Measurements from ENCODE around the gene NAXE. TPM values are rescaled to one million over a fixed set of nuclear protein-coding genes. Genes with fewer than 3 reads are reported as not detected.

NAXE gene
- polyA plus RNA-seq, 1 donor from 2014 or later: 95.7 TPM

- no peaks in the 10 kb centered on the region for H3K36me3 ChIP-seq (ENCODE audit: insufficient read depth, low read length)
- no peak overlapping the region for H3K9ac ChIP-seq (ENCODE audit: low read length)
- no peak overlapping the region for H3K4me3 ChIP-seq (ENCODE audit: low read length)
- no peaks in the 10 kb centered on the region for H3K27me3 ChIP-seq (ENCODE audit: insufficient read depth, low read depth, low read length)
- H4K20me1 ChIP-seq (ENCODE audit: insufficient read depth): no peaks in the 10 kb centered on the region
- no peak for TF ChIP-seq TAF1 (IDR thresholded peaks at IDR 0.05; ENCODE audit: low read depth)
- TF ChIP-seq POLR2AphosphoS5 (IDR thresholded peaks at IDR 0.05): no peak
- TF ChIP-seq EZH2 (IDR thresholded peaks at IDR 0.05; ENCODE audit: borderline replicate concordance, insufficient read depth, low read length, poor library complexity, severe bottlenecking): no peak
- TF ChIP-seq CTCF (IDR thresholded peaks at IDR 0.05; ENCODE audit: poor library complexity, severe bottlenecking): no peak
- no peak for TF ChIP-seq EP300 (conservative IDR thresholded peaks at IDR 0.05; ENCODE audit: poor library complexity, severe bottlenecking)
- TF ChIP-seq MXI1 (conservative IDR thresholded peaks at IDR 0.05; ENCODE audit: poor library complexity, severe bottlenecking): no peak
- TF ChIP-seq RAD21 (conservative IDR thresholded peaks at IDR 0.05): no peak
- TF ChIP-seq REST (IDR thresholded peaks at IDR 0.05; ENCODE audit: borderline replicate concordance): no peak
- no peaks in the 10 kb centered on the region for H3K79me2 ChIP-seq (replicated peaks; ENCODE audit: insufficient read depth, low read length)
- no peak overlapping the region for H3K27ac ChIP-seq (ENCODE audit: low read length)
- no peaks in the 10 kb centered on the region for H3K9me2 ChIP-seq (ENCODE audit: insufficient read depth, low read length)
- H2AFZ ChIP-seq (ENCODE audit: low read depth, low read length): no peak overlapping the region
- H3F3A ChIP-seq (ENCODE audit: insufficient read depth, low read length, poor library complexity, severe bottlenecking): no peaks in the 10 kb centered on the region
- no peak overlapping the region for H3K4me2 ChIP-seq (ENCODE audit: low read length)
- no peaks in the 10 kb centered on the region for H3K9me3 ChIP-seq (ENCODE audit: low read length)
Observed at GRCh38 chr1:156554971-156555370, 36.6 kb upstream of the NAXE start.

GRCh38 chr1:156555715-156556114 lies 35.9 kb upstream of the NAXE start:
- no peak overlapping the region for H3K9ac ChIP-seq (ENCODE audit: low read length)
- TF ChIP-seq TAF1 (IDR thresholded peaks at IDR 0.05; ENCODE audit: low read depth) (no peak), POLR2AphosphoS5 (IDR thresholded peaks at IDR 0.05) (no peak), MXI1 (conservative IDR thresholded peaks at IDR 0.05; ENCODE audit: poor library complexity, severe bottlenecking) (no peak), CTCF (IDR thresholded peaks at IDR 0.05; ENCODE audit: poor library complexity, severe bottlenecking) (no peak), SMC3 (conservative IDR thresholded peaks at IDR 0.05; ENCODE audit: poor library complexity) (no peak), REST (IDR thresholded peaks at IDR 0.05; ENCODE audit: borderline replicate concordance) (no peak), EZH2 (IDR thresholded peaks at IDR 0.05; ENCODE audit: borderline replicate concordance, insufficient read depth, low read length, poor library complexity, severe bottlenecking) (no peak), EP300 (conservative IDR thresholded peaks at IDR 0.05; ENCODE audit: poor library complexity, severe bottlenecking) (no peak), RAD21 (conservative IDR thresholded peaks at IDR 0.05) (no peak)
- no peaks in the 10 kb centered on the region for H3F3A ChIP-seq (ENCODE audit: insufficient read depth, low read length, poor library complexity, severe bottlenecking)
- H3K27ac ChIP-seq (ENCODE audit: low read length): no peak overlapping the region
- no peaks in the 10 kb centered on the region for H3K9me2 ChIP-seq (ENCODE audit: insufficient read depth, low read length)
- H3K4me2 ChIP-seq (ENCODE audit: low read length): no peak overlapping the region
- H4K20me1 ChIP-seq (ENCODE audit: insufficient read depth): no peaks in the 10 kb centered on the region
- H3K79me2 ChIP-seq (replicated peaks; ENCODE audit: insufficient read depth, low read length): no peaks in the 10 kb centered on the region
- H2AFZ ChIP-seq (ENCODE audit: low read depth, low read length): no peak overlapping the region
- no peak overlapping the region for H3K4me3 ChIP-seq (ENCODE audit: low read length)
- no peaks in the 10 kb centered on the region for H3K36me3 ChIP-seq (ENCODE audit: insufficient read depth, low read length)
- no peaks in the 10 kb centered on the region for H3K27me3 ChIP-seq (ENCODE audit: insufficient read depth, low read depth, low read length)
- H3K9me3 ChIP-seq (ENCODE audit: low read length): no peaks in the 10 kb centered on the region

Data from neural cell (in vitro differentiated cells).